Astrocyte (in vitro differentiated cells and primary cell): ENCODE results near the gene PPP1R13B.

Experiments used
- CTCF ChIP-seq: IDR thresholded peaks from 2 replicates; pipeline ENCODE4 v1.5.1; 2011; ENCODE audit warnings: low read depth, mild to moderate bottlenecking, inconsistent platforms, low read length, moderate library complexity; ENCODE audit not compliant: insufficient read depth
- EZH2 ChIP-seq: IDR thresholded peaks from 2 replicates; pipeline ENCODE4 v1.6.1; 2012; ENCODE audit warnings: mild to moderate bottlenecking, low read length, inconsistent platforms; ENCODE audit not compliant: insufficient read depth

GRCh38 chr14:103725001-103725682 is 122.2 kb downstream of the PPP1R13B start:
- TF ChIP-seq CTCF (no peak), EZH2 (no peak)
